ENCODE measurements around the gene SKAP2. TPM values are rescaled to one million over a fixed set of nuclear protein-coding genes. Genes with fewer than 3 reads are reported as not detected.

The SKAP2 gene
- polyA plus RNA-seq, 1 experiment, result 16.0 TPM

- peak; percentile 36 for DNase-seq (ENCODE audit: low read depth, low spot score)
- CTCF ChIA-PET, result interaction anchor here (0.6 to 1.6 kb wide), 8 partner anchors 8 to 821 kb away, joined by 3 to 9 read pairs (median 3); no protein-coding TSS in a partner anchor
- H3K27ac ChIP-seq (ENCODE audit: low read depth, low read length), result no peak overlapping the region
- H3K27me3 ChIP-seq (ENCODE audit: control insufficient read depth, insufficient read depth, low read length), result no peaks in the 10 kb centered on the region
- POLR2A ChIA-PET, result interaction anchor here (1.0 kb wide), 1 partner anchor 468 kb away, joined by 4 read pairs; the partner anchor contains the start of gene HOXA5
- TF ChIP-seq CTCF (IDR thresholded peaks at IDR 0.05; ENCODE audit: low read depth, low read length), result no peak
- H3K9me3 ChIP-seq (ENCODE audit: control insufficient read depth, insufficient read depth, low read length), result no peaks in the 10 kb centered on the region
- H3K4me3 ChIP-seq (ENCODE audit: low read depth, low read length), result no peak overlapping the region
Observed at GRCh38 chr7:26675143-26675887, 189.1 kb downstream of the SKAP2 start.

- Histone ChIP-seq H3K27me3 (ENCODE audit: control insufficient read depth, insufficient read depth, low read length) (no peaks in the 10 kb centered on the region), H3K4me3 (ENCODE audit: low read depth, low read length) (no peak overlapping the region), H3K27ac (ENCODE audit: low read depth, low read length) (no peak overlapping the region), H3K9me3 (ENCODE audit: control insufficient read depth, insufficient read depth, low read length) (no peaks in the 10 kb centered on the region)
- ChIA-PET CTCF (no interaction called here), POLR2A (no interaction called here)
- TF ChIP-seq CTCF (IDR thresholded peaks at IDR 0.05; ENCODE audit: low read depth, low read length), result no peak
- DNase-seq (ENCODE audit: low read depth, low spot score), result no peak
Observed at GRCh38 chr7:26673858-26674257, 190.5 kb downstream of the SKAP2 start.

DNA sequence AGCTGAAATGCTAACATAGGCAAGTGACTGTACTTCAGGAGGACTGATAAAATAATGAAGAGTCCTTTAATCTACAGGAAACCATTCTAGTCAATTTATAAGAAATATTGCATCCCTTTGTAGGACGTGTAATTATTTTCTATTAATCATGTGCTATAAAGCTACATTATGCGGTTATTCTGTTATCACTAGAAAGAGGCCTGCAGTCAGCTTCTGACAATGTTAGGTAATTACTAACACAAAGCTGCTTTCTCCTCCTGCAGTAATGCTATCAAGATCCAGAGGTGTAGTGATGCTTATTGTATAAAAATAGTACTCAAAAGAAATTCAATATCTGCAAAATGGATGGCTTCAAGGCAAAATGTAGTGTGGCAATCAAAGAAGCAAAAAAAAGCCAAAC is 191.1 kb downstream of the SKAP2 start:
- ChIA-PET CTCF (interaction anchor here (0.8 kb wide), 1 partner anchor 470 kb away, joined by 3 read pairs; the partner anchor contains the start of gene HOXA5), POLR2A (no interaction called here)
- no peak for TF ChIP-seq CTCF (IDR thresholded peaks at IDR 0.05; ENCODE audit: low read depth, low read length)
- no peaks in the 10 kb centered on the region for H3K27me3 ChIP-seq (ENCODE audit: control insufficient read depth, insufficient read depth, low read length)
- DNase-seq (ENCODE audit: low read depth, low spot score), result no peak
- H3K4me3 ChIP-seq (ENCODE audit: low read depth, low read length), result no peak overlapping the region
- no peak overlapping the region for H3K27ac ChIP-seq (ENCODE audit: low read depth, low read length)
- H3K9me3 ChIP-seq (ENCODE audit: control insufficient read depth, insufficient read depth, low read length), result no peaks in the 10 kb centered on the region

DNA sequence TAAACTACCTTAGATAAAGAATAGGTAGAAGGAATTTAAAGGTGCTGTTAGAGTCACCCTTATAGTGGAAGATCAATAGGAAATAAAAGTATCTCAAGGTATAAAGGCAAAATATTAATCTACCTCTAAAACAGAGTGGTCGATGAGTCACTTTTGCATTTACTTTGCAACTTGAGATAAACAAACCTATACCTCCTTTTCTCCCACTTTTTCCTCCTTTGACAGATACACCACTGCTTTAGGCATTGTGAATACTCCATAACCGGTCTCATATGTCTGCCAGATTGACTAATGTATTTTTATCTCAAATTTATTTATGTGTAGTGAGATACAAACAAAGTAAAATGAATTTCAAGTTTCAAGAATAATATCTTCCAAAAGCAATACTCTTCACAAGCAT is 193.5 kb downstream of the SKAP2 start:
- H3K9me3 ChIP-seq (ENCODE audit: control insufficient read depth, insufficient read depth, low read length), result no peaks in the 10 kb centered on the region
- ChIA-PET POLR2A (no interaction called here), CTCF (interaction anchor here (0.9 to 2.4 kb wide), 7 partner anchors 11 to 580 kb away, joined by 3 to 34 read pairs (median 7); partner anchors contain the start of gene HOXA5)
- no peak overlapping the region for H3K27ac ChIP-seq (ENCODE audit: low read depth, low read length)
- no peaks in the 10 kb centered on the region for H3K27me3 ChIP-seq (ENCODE audit: control insufficient read depth, insufficient read depth, low read length)
- H3K4me3 ChIP-seq (ENCODE audit: low read depth, low read length), result no peak overlapping the region
- no peak for TF ChIP-seq CTCF (IDR thresholded peaks at IDR 0.05; ENCODE audit: low read depth, low read length)
- no peak for DNase-seq (ENCODE audit: low read depth, low spot score)

DNA sequence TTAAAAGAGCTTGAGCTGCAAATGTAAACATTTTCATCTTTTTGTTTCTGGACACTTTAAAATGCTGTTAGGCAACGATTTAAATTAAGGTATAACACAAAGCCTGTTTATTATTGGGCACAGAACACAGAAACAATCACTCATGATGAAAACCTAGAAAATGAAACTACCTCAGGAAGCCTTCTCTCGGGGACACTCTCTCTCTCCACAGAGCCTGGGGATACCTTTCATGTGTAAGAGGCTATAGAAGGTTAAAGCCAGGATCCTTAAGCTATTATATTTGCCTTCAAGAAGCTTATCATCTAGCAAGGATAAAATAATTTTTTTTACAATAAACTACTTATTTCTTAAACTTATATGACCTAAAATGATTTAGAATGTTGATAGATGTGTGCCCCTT is 194.1 kb downstream of the SKAP2 start:
- no peak for DNase-seq (ENCODE audit: low read depth, low spot score)
- no peaks in the 10 kb centered on the region for H3K27me3 ChIP-seq (ENCODE audit: control insufficient read depth, insufficient read depth, low read length)
- H3K4me3 ChIP-seq (ENCODE audit: low read depth, low read length), result no peak overlapping the region
- ChIA-PET CTCF (interaction anchor here (0.9 to 7.6 kb wide), 10 partner anchors 10 to 777 kb away, joined by 3 to 70 read pairs (median 8); partner anchors contain the start of gene HOXA5), POLR2A (no interaction called here)
- no peak overlapping the region for H3K27ac ChIP-seq (ENCODE audit: low read depth, low read length)
- no peak for TF ChIP-seq CTCF (IDR thresholded peaks at IDR 0.05; ENCODE audit: low read depth, low read length)
- H3K9me3 ChIP-seq (ENCODE audit: control insufficient read depth, insufficient read depth, low read length), result no peaks in the 10 kb centered on the region

Measured in AG04450 (cell line).